Stimulated activated CD8-positive, alpha-beta memory T cell treated with anti-CD3 and anti-CD28 coated beads, Interleukin-15, amount 100 ng/mL, for 1 hour (primary cell): ENCODE measurements around the gene GAGE12C.
"Not testable (repeated sequence)": the region's sequence is repeated elsewhere in the genome, so short reads cannot be mapped to it uniquely, and the experiment has no call there.

Experiments used
- DNase-seq: peaks from one replicate; pipeline ENCODE4 v3.0.0-alpha.2; 2020; ENCODE audit warnings: low read depth

Gene GAGE12C, protein sequence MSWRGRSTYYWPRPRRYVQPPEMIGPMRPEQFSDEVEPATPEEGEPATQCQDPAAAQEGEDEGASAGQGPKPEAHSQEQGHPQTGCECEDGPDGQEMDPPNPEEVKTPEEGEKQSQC

DNA sequence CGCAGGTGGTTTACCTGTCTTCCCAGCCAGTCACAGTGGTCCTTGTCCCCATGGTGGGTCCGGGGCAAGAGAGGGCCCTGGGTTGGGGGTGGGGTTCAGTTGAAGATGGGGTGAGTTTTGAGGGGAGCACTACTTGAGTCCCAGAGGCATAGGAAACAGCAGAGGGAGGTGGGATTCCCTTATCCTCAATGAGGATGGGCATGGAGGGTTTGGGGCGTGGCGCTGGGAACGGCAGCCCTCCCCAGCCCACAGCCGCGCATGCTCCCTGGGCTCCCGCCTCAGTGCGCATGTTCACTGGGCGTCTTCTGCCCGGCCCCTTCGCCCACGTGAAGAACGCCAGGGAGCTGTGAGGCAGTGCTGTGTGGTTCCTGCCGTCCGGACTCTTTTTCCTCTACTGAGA is at the start of gene GAGE12C:
Gene GAGE12C, plus strand, starts transcription at position 301 of the 400 bp plus-strand sequence. CDS start 1,155 bp downstream, outside the sequence.
- not testable (repeated sequence) for DNase-seq

DNA sequence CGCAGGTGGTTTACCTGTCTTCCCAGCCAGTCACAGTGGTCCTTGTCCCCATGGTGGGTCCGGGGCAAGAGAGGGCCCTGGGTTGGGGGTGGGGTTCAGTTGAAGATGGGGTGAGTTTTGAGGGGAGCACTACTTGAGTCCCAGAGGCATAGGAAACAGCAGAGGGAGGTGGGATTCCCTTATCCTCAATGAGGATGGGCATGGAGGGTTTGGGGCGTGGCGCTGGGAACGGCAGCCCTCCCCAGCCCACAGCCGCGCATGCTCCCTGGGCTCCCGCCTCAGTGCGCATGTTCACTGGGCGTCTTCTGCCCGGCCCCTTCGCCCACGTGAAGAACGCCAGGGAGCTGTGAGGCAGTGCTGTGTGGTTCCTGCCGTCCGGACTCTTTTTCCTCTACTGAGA is 9.5 kb downstream of the GAGE12C start, which contains the start of gene GAGE12D:
Gene GAGE12D, plus strand, starts transcription at position 301 of the 400 bp plus-strand sequence. CDS start 1,155 bp downstream, outside the sequence.
- not testable (repeated sequence) for DNase-seq

DNA sequence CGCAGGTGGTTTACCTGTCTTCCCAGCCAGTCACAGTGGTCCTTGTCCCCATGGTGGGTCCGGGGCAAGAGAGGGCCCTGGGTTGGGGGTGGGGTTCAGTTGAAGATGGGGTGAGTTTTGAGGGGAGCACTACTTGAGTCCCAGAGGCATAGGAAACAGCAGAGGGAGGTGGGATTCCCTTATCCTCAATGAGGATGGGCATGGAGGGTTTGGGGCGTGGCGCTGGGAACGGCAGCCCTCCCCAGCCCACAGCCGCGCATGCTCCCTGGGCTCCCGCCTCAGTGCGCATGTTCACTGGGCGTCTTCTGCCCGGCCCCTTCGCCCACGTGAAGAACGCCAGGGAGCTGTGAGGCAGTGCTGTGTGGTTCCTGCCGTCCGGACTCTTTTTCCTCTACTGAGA is 19.0 kb downstream of the GAGE12C start, which contains the start of gene GAGE12E:
Gene GAGE12E, plus strand, starts transcription at position 301 of the 400 bp plus-strand sequence. CDS start 1,155 bp downstream, outside the sequence.
- DNase-seq = not testable (repeated sequence)

DNA sequence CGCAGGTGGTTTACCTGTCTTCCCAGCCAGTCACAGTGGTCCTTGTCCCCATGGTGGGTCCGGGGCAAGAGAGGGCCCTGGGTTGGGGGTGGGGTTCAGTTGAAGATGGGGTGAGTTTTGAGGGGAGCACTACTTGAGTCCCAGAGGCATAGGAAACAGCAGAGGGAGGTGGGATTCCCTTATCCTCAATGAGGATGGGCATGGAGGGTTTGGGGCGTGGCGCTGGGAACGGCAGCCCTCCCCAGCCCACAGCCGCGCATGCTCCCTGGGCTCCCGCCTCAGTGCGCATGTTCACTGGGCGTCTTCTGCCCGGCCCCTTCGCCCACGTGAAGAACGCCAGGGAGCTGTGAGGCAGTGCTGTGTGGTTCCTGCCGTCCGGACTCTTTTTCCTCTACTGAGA is 28.6 kb downstream of the GAGE12C start, which contains the start of gene GAGE12F:
Gene GAGE12F, plus strand, starts transcription at position 301 of the 400 bp plus-strand sequence. CDS start 1,155 bp downstream, outside the sequence.
- not testable (repeated sequence) for DNase-seq

DNA sequence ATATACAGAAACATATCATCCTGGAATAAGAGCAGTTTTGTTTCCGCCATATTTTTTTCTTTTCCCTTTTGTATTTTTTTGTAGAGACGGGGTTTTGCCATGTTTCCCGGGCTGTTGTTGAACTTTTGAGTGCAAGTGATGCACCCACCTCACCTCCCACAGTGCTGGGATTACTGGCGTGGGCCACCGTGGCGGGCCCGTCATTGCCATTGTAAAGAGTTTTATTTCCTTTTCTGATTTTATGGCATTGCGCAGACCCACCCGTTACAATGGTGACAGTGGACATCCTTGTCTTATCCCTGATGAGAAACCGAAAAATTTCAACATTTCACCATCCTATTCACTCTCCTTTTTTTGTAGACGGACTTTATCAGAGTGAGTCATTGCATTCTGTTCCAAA is 36.8 kb downstream of the GAGE12C start:
- DNase-seq = not testable (repeated sequence)

DNA sequence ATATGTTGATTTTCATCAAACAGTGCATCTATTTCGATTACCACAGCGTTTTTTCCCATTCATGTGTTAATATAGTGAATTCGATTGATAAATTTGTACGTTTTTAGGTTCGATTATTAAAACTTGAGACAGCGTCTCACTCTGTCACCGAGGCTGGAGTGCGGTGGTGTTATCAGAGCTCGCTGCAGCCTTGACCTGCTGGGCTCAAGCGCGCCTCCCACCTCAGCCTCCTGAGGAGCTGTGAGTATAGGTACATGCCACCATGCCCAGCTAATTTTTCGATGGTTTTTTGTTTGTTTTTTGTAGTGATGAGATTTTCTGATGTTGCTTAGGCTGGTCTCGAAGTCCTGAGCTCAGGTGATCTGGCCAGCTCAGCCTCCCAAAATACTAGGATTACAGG is 37.2 kb downstream of the GAGE12C start:
- DNase-seq = not testable (repeated sequence)

DNA sequence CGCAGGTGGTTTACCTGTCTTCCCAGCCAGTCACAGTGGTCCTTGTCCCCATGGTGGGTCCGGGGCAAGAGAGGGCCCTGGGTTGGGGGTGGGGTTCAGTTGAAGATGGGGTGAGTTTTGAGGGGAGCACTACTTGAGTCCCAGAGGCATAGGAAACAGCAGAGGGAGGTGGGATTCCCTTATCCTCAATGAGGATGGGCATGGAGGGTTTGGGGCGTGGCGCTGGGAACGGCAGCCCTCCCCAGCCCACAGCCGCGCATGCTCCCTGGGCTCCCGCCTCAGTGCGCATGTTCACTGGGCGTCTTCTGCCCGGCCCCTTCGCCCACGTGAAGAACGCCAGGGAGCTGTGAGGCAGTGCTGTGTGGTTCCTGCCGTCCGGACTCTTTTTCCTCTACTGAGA is 38.1 kb downstream of the GAGE12C start, which contains the start of gene GAGE12G:
Gene GAGE12G, plus strand, starts transcription at position 301 of the 400 bp plus-strand sequence. CDS start 1,155 bp downstream, outside the sequence.
- not testable (repeated sequence) for DNase-seq

DNA sequence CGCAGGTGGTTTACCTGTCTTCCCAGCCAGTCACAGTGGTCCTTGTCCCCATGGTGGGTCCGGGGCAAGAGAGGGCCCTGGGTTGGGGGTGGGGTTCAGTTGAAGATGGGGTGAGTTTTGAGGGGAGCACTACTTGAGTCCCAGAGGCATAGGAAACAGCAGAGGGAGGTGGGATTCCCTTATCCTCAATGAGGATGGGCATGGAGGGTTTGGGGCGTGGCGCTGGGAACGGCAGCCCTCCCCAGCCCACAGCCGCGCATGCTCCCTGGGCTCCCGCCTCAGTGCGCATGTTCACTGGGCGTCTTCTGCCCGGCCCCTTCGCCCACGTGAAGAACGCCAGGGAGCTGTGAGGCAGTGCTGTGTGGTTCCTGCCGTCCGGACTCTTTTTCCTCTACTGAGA is 47.7 kb downstream of the GAGE12C start, which contains the start of gene GAGE12H:
Gene GAGE12H, plus strand, starts transcription at position 301 of the 400 bp plus-strand sequence. CDS start 1,155 bp downstream, outside the sequence.
- DNase-seq = not testable (repeated sequence)
